Hippocampal formation (tissue), 2 donors: ENCODE measurements around the gene COL1A1.

Experiments used
- DNase-seq, 2 donors: peaks; one replicate each; lab custom pipeline; 2025; lab: John Stamatoyannopoulos, UW

The COL1A1 gene

GRCh38 chr17:50141026-50141744 lies 60.2 kb downstream of the COL1A1 start:
- no peak for DNase-seq

GRCh38 chr17:50139950-50140885 lies 61.2 kb downstream of the COL1A1 start:
- DNase-seq, result peak; percentile 42 to 64

GRCh38 chr17:50139185-50139783 lies 62.1 kb downstream of the COL1A1 start:
- no peak for DNase-seq

- no peak for DNase-seq
Measured at GRCh38 chr17:50137042-50137441, 64.4 kb downstream of the COL1A1 start.

GRCh38 chr17:50136096-50136687 lies 65.2 kb downstream of the COL1A1 start:
- no peak for DNase-seq

- no peak for DNase-seq
Measured at GRCh38 chr17:50135316-50136095, 65.9 kb downstream of the COL1A1 start.

- no peak for DNase-seq
Measured at GRCh38 chr17:50134206-50135110, 67.0 kb downstream of the COL1A1 start.

- DNase-seq, result no peak
Measured at GRCh38 chr17:50133769-50134099, 67.7 kb downstream of the COL1A1 start.
